Measurements from ENCODE around the gene ADSS1.

ADSS1 gene

DNA sequence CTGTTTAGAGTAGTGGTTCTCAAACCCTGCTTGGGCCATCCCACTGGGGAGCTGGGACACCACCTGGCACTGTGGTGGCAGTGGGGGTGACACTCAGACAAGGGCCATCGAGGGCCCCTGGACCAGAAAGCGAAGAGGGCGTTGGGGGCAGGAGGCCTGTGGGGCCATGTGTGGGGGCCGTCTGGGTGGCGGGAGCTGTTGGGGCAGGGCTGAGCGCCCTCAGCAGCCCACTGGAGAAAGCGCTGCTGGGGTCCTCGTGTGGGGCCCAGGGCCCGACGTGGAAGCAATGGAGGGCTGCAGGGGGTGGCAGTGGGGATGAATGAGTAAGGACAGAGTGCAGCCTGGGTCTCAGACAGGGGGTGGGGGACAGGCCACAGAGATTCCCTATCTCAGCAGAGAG lies 5.9 kb upstream of the ADSS1 start:
- no peak overlapping the region for H3K4me3 ChIP-seq
- TF ChIP-seq, protein P1, sequence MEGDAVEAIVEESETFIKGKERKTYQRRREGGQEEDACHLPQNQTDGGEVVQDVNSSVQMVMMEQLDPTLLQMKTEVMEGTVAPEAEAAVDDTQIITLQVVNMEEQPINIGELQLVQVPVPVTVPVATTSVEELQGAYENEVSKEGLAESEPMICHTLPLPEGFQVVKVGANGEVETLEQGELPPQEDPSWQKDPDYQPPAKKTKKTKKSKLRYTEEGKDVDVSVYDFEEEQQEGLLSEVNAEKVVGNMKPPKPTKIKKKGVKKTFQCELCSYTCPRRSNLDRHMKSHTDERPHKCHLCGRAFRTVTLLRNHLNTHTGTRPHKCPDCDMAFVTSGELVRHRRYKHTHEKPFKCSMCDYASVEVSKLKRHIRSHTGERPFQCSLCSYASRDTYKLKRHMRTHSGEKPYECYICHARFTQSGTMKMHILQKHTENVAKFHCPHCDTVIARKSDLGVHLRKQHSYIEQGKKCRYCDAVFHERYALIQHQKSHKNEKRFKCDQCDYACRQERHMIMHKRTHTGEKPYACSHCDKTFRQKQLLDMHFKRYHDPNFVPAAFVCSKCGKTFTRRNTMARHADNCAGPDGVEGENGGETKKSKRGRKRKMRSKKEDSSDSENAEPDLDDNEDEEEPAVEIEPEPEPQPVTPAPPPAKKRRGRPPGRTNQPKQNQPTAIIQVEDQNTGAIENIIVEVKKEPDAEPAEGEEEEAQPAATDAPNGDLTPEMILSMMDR (IDR thresholded peaks at IDR 0.05): no peak
- H3K27ac ChIP-seq: peak overlapping the region in 1 of 2 donors; percentile 10
- DNase-seq (ENCODE audit: low spot score): no peak

DNA sequence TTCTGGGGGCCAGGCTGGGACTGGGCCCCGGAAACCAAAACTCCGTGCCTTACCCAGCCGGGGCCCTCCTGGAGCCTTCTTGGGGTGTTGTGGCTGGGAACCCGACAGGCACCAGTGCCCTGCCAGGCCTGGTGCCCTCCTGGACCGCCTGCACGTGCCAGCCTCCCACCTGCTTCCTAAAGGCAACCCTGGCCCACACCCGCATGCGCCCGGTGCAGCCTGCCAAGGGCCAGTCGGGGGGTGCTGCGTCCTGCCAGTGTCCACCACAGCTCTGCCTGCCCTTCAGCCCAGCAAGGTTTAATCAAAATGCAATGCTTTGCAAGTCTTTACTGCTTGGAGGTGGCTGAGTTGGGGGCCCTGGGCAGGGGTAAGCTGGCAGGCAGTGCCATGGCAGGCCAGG lies 5.2 kb upstream of the ADSS1 start:
- no peak for DNase-seq (ENCODE audit: low spot score)
- TF ChIP-seq, protein P1 (IDR thresholded peaks at IDR 0.05): no peak
- Histone ChIP-seq H3K4me3 (no peak overlapping the region), H3K27ac (no peak overlapping the region)

DNA sequence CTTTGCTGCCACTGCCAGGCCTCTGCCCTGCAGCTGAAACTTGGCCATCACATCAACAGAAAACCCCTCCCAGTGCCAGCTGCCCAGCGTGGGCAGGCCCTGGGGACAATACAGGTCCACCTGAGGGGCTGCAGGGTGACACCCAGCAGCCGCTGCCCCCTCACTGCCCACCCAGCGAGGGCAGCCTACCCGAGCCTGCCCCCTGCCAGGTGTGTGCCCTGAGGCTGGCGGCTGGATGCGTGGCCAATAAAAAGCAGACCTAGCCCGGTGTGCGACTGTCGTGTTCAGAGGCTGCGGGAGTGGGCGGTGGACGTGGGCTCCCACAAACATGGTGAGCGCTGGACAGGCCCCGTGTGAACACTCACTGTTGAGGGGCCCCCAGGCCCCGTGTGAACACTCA lies 4.7 kb upstream of the ADSS1 start:
- Histone ChIP-seq H3K4me3 (no peak overlapping the region), H3K27ac (no peak overlapping the region)
- no peak for DNase-seq (ENCODE audit: low spot score)
- TF ChIP-seq, protein P1 (IDR thresholded peaks at IDR 0.05): no peak

DNA sequence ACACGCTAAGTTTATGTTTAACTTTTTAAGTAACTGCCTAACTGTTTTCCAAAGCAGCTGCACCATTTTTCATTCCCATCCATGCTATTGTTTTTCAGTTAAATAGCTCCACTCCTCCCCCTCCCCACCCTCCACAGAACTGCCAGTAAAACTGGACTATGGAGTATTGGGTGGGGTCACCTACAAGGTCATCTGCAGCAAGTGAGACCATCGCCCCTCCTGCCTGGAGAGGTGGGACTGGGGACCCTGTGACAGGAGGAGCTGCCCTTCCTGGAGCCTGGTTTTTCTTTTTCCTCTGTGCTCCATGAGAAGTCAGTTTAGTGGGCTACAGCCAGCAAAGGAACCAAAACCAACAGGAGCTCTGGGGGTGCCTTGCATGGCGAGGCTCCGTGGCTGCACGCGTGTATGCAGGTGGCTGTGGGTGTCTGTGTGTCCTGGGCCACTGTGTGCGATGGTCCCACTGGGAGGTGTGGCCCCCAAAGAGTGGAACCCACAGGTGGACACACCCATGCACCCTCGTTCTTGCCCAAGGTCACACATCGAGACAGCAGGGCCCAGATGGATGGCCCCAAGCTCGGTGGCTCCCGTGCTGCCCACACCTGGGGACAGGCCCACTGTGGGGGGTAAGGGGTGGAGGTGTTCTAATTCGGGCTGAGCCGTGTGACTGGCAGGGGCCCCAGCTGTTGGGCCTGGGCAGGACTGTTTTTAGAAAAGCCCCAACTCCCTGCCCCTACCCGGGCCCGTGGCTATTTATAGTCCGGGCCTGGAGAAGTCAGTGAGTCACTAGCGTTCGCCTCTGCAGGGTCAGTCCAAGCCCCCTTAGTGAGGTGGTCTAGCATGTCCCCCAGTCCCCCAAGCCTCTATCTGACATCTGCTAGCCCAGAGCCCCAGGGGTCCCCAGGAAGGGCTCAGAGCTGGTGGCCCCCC lies 2.3 kb upstream of the ADSS1 start:
- TF ChIP-seq, protein P1 (IDR thresholded peaks at IDR 0.05): no peak
- Histone ChIP-seq H3K27ac (peak overlapping the region; percentile 73 to 89), H3K4me3 (no peak overlapping the region)
- DNase-seq (ENCODE audit: low spot score): peak; percentile 89

DNA sequence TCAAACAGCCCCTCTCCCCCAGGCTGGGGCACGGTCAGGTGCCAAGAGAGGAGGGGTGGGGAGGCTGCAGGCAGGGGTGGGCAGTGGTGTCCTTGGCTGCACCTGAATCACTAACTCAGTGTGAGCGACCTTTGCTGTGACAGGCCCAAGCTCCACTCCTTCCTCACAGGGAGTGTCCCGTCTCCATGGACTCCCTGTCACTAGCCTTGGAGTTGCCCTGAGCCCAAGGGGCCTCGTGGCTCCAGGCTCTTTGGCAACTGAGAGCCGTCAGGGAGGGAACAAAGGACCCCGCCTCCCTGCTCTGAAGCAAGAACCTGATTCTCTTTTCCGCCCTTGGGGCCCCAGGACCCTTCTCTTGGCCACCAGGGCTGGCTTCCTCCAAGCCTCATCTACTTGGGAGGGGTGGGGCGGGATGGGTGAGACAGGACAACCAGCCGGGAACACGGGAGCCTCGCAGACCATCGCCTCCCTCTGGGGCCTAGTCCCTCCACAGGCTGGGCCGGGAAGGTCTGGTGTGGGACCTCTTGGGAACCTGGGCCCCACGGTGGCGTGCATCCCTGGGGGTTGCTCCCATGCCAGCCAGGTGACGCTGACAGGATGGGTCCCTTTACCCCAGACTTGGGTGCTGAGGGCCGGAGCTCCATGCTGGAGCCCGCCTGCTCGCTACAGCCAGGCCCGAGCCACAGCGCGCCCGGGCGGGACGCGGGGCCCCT lies 935 bp upstream of the ADSS1 start:
- peak overlapping the region; percentile 73 to 89 for H3K27ac ChIP-seq
- no peak for DNase-seq (ENCODE audit: low spot score)
- TF ChIP-seq, protein P1 (IDR thresholded peaks at IDR 0.05): no peak
- peak overlapping the region; percentile 75 for H3K4me3 ChIP-seq

DNA sequence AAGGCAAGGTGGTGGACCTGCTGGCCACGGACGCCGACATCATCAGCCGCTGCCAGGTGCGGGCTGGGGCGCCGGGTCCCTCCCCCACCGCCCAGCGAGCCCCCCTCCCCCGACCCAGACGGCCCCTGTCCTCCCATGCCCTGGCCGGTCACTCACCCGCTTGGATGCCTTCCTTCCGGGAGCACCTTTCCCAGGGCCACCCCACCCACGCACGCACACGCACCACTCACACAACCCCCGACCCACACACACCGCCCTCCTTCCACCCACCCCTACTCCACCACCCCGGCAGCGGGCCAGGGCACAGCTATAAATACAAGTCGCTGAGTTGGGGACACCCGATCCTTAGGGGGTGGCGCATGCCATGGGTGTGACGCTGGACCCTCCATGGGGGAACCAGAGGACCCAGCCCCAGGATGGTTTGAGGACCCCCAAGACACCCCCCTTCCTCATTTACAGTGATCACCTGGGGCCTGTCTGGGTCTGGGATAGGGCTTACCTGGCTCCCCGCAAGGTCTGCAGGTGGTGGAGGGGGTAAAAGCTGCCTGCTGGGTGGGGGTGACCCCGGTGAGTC lies 465 bp downstream of the ADSS1 start:
- DNase-seq (ENCODE audit: low spot score): no peak
- Histone ChIP-seq H3K27ac (peak overlapping the region; percentile 73 to 89), H3K4me3 (peak overlapping the region; percentile 75)
- TF ChIP-seq, protein P1 (IDR thresholded peaks at IDR 0.05): no peak
